DND-41 (cell line): Measurements from ENCODE around the gene MLC1.
"Not testable (repeated sequence)": the region's sequence is repeated elsewhere in the genome, so short reads cannot be mapped to it uniquely, and the experiment has no call there.

Experiments
- ATAC-seq: fragments of 200-7000 bp; cut with Tn5 transposase; 3 replicates; pipeline ENCODE4 v1.9.1; 2021; ENCODE audit warnings: low read depth; ENCODE audit not compliant: insufficient read depth
- DNase-seq: peaks from one replicate; pipeline ENCODE4 v3.0.0-alpha.2; 2020
- H2AFZ ChIP-seq: 2 replicates; pipeline ENCODE4 v1.6.0; 2012; ENCODE audit warnings: low read depth, low read length
- H3K27ac ChIP-seq: 2 replicates; pipeline ENCODE4 v1.5.1; 2012; ENCODE audit warnings: low read length, inconsistent platforms
- H3K27me3 ChIP-seq: fragments of 200-600 bp; sonication (generic); 2 replicates; pipeline ENCODE4 v1.6.0; 2012; ENCODE audit warnings: low read length, mild to moderate bottlenecking, inconsistent platforms; ENCODE audit not compliant: insufficient read depth, poor library complexity
- H3K36me3 ChIP-seq: 2 replicates; pipeline ENCODE4 v1.5.1; 2012; ENCODE audit warnings: low read length, inconsistent platforms; ENCODE audit not compliant: insufficient read depth
- H3K4me1 ChIP-seq: 2 replicates; pipeline ENCODE4 v1.5.1; 2012; ENCODE audit warnings: mild to moderate bottlenecking, low read length; ENCODE audit not compliant: insufficient read depth
- H3K4me2 ChIP-seq: 2 replicates; pipeline ENCODE4 v1.6.0; 2012; ENCODE audit warnings: mild to moderate bottlenecking, moderate library complexity, low read length, inconsistent platforms; ENCODE audit not compliant: insufficient read depth
- H3K4me3 ChIP-seq, 2 experiments: fragments of 200-600 bp in 1 of 2; shearing (Covaris generic) in 1 of 2; 2 replicates each; pipeline ENCODE4 v1.5.1; 2012 to 2016; ENCODE audit warnings: inconsistent platforms in 2 of 2, low read length in 2 of 2, mild to moderate bottlenecking in 2 of 2, low read depth in 1 of 2, moderate library complexity in 1 of 2
- H3K79me2 ChIP-seq: 2 replicates; pipeline ENCODE4 v1.6.0; 2012; ENCODE audit warnings: low read length, inconsistent platforms; ENCODE audit not compliant: insufficient read depth
- H3K9ac ChIP-seq: 2 replicates; pipeline ENCODE4 v1.6.0; 2012; ENCODE audit warnings: low read depth, mild to moderate bottlenecking, inconsistent platforms, low read length, moderate library complexity
- H3K9me3 ChIP-seq: 2 replicates; pipeline ENCODE4 v1.5.1; 2012; ENCODE audit warnings: low read length, moderate library complexity, mild to moderate bottlenecking, inconsistent platforms; ENCODE audit not compliant: insufficient read depth, severe bottlenecking
- H4K20me1 ChIP-seq: 2 replicates; pipeline ENCODE4 v1.6.0; 2012; ENCODE audit warnings: low read length; ENCODE audit not compliant: insufficient read depth
- CTCF ChIP-seq: IDR thresholded peaks from 2 replicates; pipeline ENCODE4 v1.5.1; 2012; ENCODE audit warnings: borderline replicate concordance, low read length, moderate library complexity, mild to moderate bottlenecking; ENCODE audit not compliant: poor library complexity, severe bottlenecking; ENCODE audit errors: extremely low read depth
- EZH2 ChIP-seq: IDR thresholded peaks from 3 replicates; pipeline ENCODE4 v1.6.1; 2012; ENCODE audit warnings: borderline replicate concordance, low read depth, mild to moderate bottlenecking, moderate library complexity, low read length, inconsistent platforms; ENCODE audit not compliant: severe bottlenecking

The MLC1 gene

GRCh38 chr22:50087646-50088045 is 2.4 kb upstream of the MLC1 start:
- ATAC-seq, result no peak
- H3K36me3 ChIP-seq, result no peaks in the 10 kb centered on the region

GRCh38 chr22:50086975-50087374 is 1.7 kb upstream of the MLC1 start:
- not testable (repeated sequence) for H3K27ac ChIP-seq, H3K4me2 ChIP-seq, H4K20me1 ChIP-seq, ATAC-seq, H3K79me2 ChIP-seq, H3K36me3 ChIP-seq, H3K9me3 ChIP-seq, DNase-seq, H3K4me1 ChIP-seq, H3K9ac ChIP-seq, H2AFZ ChIP-seq, H3K27me3 ChIP-seq, H3K4me3 ChIP-seq

More at GRCh38 chr22:50087646-50088045, 2.4 kb upstream of the MLC1 start:
- no peaks in the 10 kb centered on the region for H3K9me3 ChIP-seq
- DNase-seq, result no peak
- H3K4me3 ChIP-seq, result no peak overlapping the region
- H3K27ac ChIP-seq, result no peak overlapping the region
- H3K27me3 ChIP-seq, result peaks cover 5% of the 10 kb centered on the region
- H3K4me1 ChIP-seq, result no peaks in the 10 kb centered on the region
- no peak overlapping the region for H2AFZ ChIP-seq
- H3K4me2 ChIP-seq, result no peak overlapping the region
- no peaks in the 10 kb centered on the region for H4K20me1 ChIP-seq
- H3K79me2 ChIP-seq, result no peaks in the 10 kb centered on the region
- no peak overlapping the region for H3K9ac ChIP-seq
- TF ChIP-seq EZH2 (no peak), CTCF (no peak)

GRCh38 chr22:50086526-50086925 is 1.3 kb upstream of the MLC1 start:
- TF ChIP-seq EZH2 (no peak), CTCF (no peak)
- no peaks in the 10 kb centered on the region for H3K9me3 ChIP-seq
- DNase-seq, result no peak
- H3K4me1 ChIP-seq, result no peaks in the 10 kb centered on the region
- H3K79me2 ChIP-seq, result no peaks in the 10 kb centered on the region
- H3K4me2 ChIP-seq, result no peak overlapping the region
- H2AFZ ChIP-seq, result no peak overlapping the region
- H3K9ac ChIP-seq, result no peak overlapping the region
- H3K27ac ChIP-seq, result no peak overlapping the region
- H3K27me3 ChIP-seq, result peaks cover 5% of the 10 kb centered on the region
- no peak for ATAC-seq
- no peaks in the 10 kb centered on the region for H3K36me3 ChIP-seq
- H4K20me1 ChIP-seq, result no peaks in the 10 kb centered on the region
- H3K4me3 ChIP-seq, result no peak overlapping the region

GRCh38 chr22:50084614-50085021 is 608 bp downstream of the MLC1 start:
- no peak overlapping the region for H3K4me2 ChIP-seq

More at GRCh38 chr22:50084614-50085021, 608 bp downstream of the MLC1 start:
- Histone ChIP-seq H3K9ac (no peak overlapping the region), H3K36me3 (no peaks in the 10 kb centered on the region), H3K27me3 (peaks cover 5% of the 10 kb centered on the region), H3K27ac (no peak overlapping the region), H3K4me3 (no peak overlapping the region), H4K20me1 (no peaks in the 10 kb centered on the region), H3K9me3 (no peaks in the 10 kb centered on the region), H3K4me1 (no peaks in the 10 kb centered on the region), H3K79me2 (no peaks in the 10 kb centered on the region), H2AFZ (no peak overlapping the region)
- ATAC-seq (no peak), DNase-seq (no peak)
- TF ChIP-seq EZH2 (no peak), CTCF (no peak)
